GM12865 (cell line): ENCODE data around the gene MED12L.

Experiments used
- DNase-seq: peaks from one replicate; pipeline ENCODE4 v3.0.0; 2010; ENCODE audit warnings: low read depth
- H3K4me3 ChIP-seq: 2 replicates; pipeline ENCODE4 v1.5.1; 2011; ENCODE audit warnings: mild to moderate bottlenecking, low read depth, low read length, control low read depth
- CTCF ChIP-seq: IDR thresholded peaks from 2 replicates; pipeline ENCODE4 v1.5.1; 2011; ENCODE audit warnings: low read length, control low read depth, low read depth, inconsistent platforms; ENCODE audit not compliant: insufficient read depth; ENCODE audit errors: missing control alignments

MED12L gene

GRCh38 chr3:151214459-151214858 is 129.0 kb downstream of the MED12L start:
- H3K4me3 ChIP-seq, result no peak overlapping the region
- no peak for TF ChIP-seq CTCF
- no peak for DNase-seq

GRCh38 chr3:151216641-151217607 is 131.5 kb downstream of the MED12L start:
- TF ChIP-seq CTCF, result no peak
- DNase-seq, result no peak
- no peak overlapping the region for H3K4me3 ChIP-seq

- TF ChIP-seq CTCF, result no peak
- DNase-seq, result no peak
- no peak overlapping the region for H3K4me3 ChIP-seq
These were observed 132.7 kb downstream of the MED12L start for GRCh38 chr3:151218136-151218535.

- no peak for TF ChIP-seq CTCF
- H3K4me3 ChIP-seq, result no peak overlapping the region
- DNase-seq, result no peak
These were observed 133.6 kb downstream of the MED12L start for GRCh38 chr3:151219056-151219455.

- DNase-seq, result no peak
These were observed 138.9 kb downstream of the MED12L start for GRCh38 chr3:151224268-151224866.

More at GRCh38 chr3:151224268-151224866, 138.9 kb downstream of the MED12L start:
- TF ChIP-seq CTCF, result no peak
- H3K4me3 ChIP-seq, result no peak overlapping the region
